AG04450 (cell line): ENCODE measurements around the gene H3-3A. TPM values are rescaled to one million over a fixed set of nuclear protein-coding genes. Genes with fewer than 3 reads are reported as not detected.
A peak's percentile ranks its signal among the peaks of the same experiment; 100 is the strongest.

Experiments
- CTCF ChIA-PET: fragments of 300-600, 350-600 bp; formaldehyde crosslinking; extraction: SDS; loops from one replicate; lab custom pipeline; 2022; ENCODE audit warnings: antibody characterized with exemption, inconsistent platforms; lab: Charles Lee
- POLR2A ChIA-PET: fragments of 350-600 bp; formaldehyde crosslinking; extraction: SDS; loops from one replicate; lab custom pipeline; 2021; ENCODE audit warnings: antibody characterized with exemption, inconsistent platforms; lab: Yijun Ruan, JAX
- DNase-seq: peaks from one replicate; pipeline ENCODE4 v3.0.0-alpha.2; 2011; ENCODE audit warnings: low read depth, low spot score
- H3K27ac ChIP-seq: one replicate; pipeline ENCODE4 v1.5.1; 2012; ENCODE audit warnings: low read depth, low read length, control low read depth
- H3K27me3 ChIP-seq: one replicate; pipeline ENCODE4 v1.6.0; 2012; ENCODE audit warnings: low read length; ENCODE audit not compliant: control insufficient read depth, insufficient read depth
- H3K4me3 ChIP-seq: 2 replicates; pipeline ENCODE4 v1.5.1; 2011; ENCODE audit warnings: mild to moderate bottlenecking, low read depth, low read length, control low read depth
- H3K9me3 ChIP-seq: 2 replicates; pipeline ENCODE4 v1.5.1; 2012; ENCODE audit warnings: low read length; ENCODE audit not compliant: control insufficient read depth, insufficient read depth
- CTCF ChIP-seq: IDR thresholded peaks from 2 replicates; pipeline ENCODE4 v1.5.1; 2011; ENCODE audit warnings: low read depth, low read length, control low read depth, inconsistent platforms
- polyA plus RNA-seq: library from polyadenylated mRNA; depleted of rRNA; stranded (reverse); fragments of >200 nt; gene quantifications from 2 replicates; pipeline ENCODE4 v1.2.3, GENCODE V29; 2011

Gene H3-3A
- polyA plus RNA-seq, 1 experiment: 330 TPM

- no peak for DNase-seq
- peak overlapping the region; percentile 65 for H3K27ac ChIP-seq
- peak overlapping the region; percentile 59 for H3K4me3 ChIP-seq
- POLR2A ChIA-PET: interaction anchor here (0.7 to 3.0 kb wide), 4 partner anchors 9 to 47 kb away, joined by 3 to 15 read pairs (median 11); partner anchors contain the start of gene H3-3A
- H3K27me3 ChIP-seq: no peaks in the 10 kb centered on the region
- H3K9me3 ChIP-seq: no peaks in the 10 kb centered on the region
- CTCF ChIA-PET: interaction anchor here (0.7 to 7.1 kb wide), 4 partner anchors 16 to 92 kb away, joined by 3 to 73 read pairs (median 12); no protein-coding TSS in a partner anchor
- no peak for TF ChIP-seq CTCF
Observed at GRCh38 chr1:226108935-226109828, 46.7 kb downstream of the H3-3A start.

- Histone ChIP-seq H3K4me3 (peak overlapping the region; percentile 59), H3K27me3 (no peaks in the 10 kb centered on the region), H3K9me3 (no peaks in the 10 kb centered on the region), H3K27ac (peak overlapping the region; percentile 65)
- no peak for DNase-seq
- TF ChIP-seq CTCF: no peak
- ChIA-PET POLR2A (interaction anchor here (0.7 to 3.0 kb wide), 4 partner anchors 10 to 47 kb away, joined by 3 to 15 read pairs (median 8); partner anchors contain the start of gene H3-3A), CTCF (interaction anchor here (0.7 to 7.1 kb wide), 2 partner anchors 15 to 45 kb away, joined by 4 to 73 read pairs; no protein-coding TSS in a partner anchor)
Observed at GRCh38 chr1:226109829-226110248, 47.3 kb downstream of the H3-3A start.

GRCh38 chr1:226110249-226111097 lies 48.0 kb downstream of the H3-3A start:
- no peak for TF ChIP-seq CTCF
- POLR2A ChIA-PET: interaction anchor here (0.7 to 3.0 kb wide), 4 partner anchors 27 to 48 kb away, joined by 3 to 15 read pairs (median 9); partner anchors contain the start of gene H3-3A
- DNase-seq: no peak
- Histone ChIP-seq H3K27me3 (no peaks in the 10 kb centered on the region), H3K27ac (peak overlapping the region; percentile 65), H3K9me3 (no peaks in the 10 kb centered on the region), H3K4me3 (peak overlapping the region; percentile 59)
- CTCF ChIA-PET: interaction anchor here (1.0 to 7.1 kb wide), 4 partner anchors 11 to 45 kb away, joined by 5 to 73 read pairs (median 12); no protein-coding TSS in a partner anchor

- TF ChIP-seq CTCF: no peak
- ChIA-PET CTCF (interaction anchor here (1.0 to 7.1 kb wide), 4 partner anchors 10 to 46 kb away, joined by 5 to 73 read pairs (median 12); no protein-coding TSS in a partner anchor), POLR2A (interaction anchor here (1.8 to 3.0 kb wide), 2 partner anchors 28 to 46 kb away, joined by 5 to 13 read pairs; no protein-coding TSS in a partner anchor)
- H3K9me3 ChIP-seq: no peaks in the 10 kb centered on the region
- no peaks in the 10 kb centered on the region for H3K27me3 ChIP-seq
- peak overlapping the region; percentile 65 for H3K27ac ChIP-seq
- peak overlapping the region; percentile 59 for H3K4me3 ChIP-seq
- DNase-seq: no peak
Observed at GRCh38 chr1:226111098-226111882, 48.8 kb downstream of the H3-3A start.
